OCI-LY1 (cell line): ENCODE results near the gene CALB2.
A peak's percentile ranks its signal among the peaks of the same experiment; 100 is the strongest.

ENCODE experiments used
- EZH2 ChIP-seq: fragments of 200-600 bp; sonication (generic), shearing (Covaris generic); IDR thresholded peaks from 2 replicates; pipeline ENCODE4 v1.8.0; 2017; ENCODE audit warnings: borderline replicate concordance, mixed run types, mild to moderate bottlenecking, antibody characterized with exemption, low read length, moderate library complexity, mixed read lengths
- TF ChIP-seq, protein P1 (sequence below): fragments of 200-600 bp; sonication (generic), shearing (Covaris generic); IDR thresholded peaks from 2 replicates; pipeline ENCODE4 v1.5.1; 2017; ENCODE audit warnings: mild to moderate bottlenecking, antibody characterized with exemption, low read length, moderate library complexity, mixed read lengths

DNA sequence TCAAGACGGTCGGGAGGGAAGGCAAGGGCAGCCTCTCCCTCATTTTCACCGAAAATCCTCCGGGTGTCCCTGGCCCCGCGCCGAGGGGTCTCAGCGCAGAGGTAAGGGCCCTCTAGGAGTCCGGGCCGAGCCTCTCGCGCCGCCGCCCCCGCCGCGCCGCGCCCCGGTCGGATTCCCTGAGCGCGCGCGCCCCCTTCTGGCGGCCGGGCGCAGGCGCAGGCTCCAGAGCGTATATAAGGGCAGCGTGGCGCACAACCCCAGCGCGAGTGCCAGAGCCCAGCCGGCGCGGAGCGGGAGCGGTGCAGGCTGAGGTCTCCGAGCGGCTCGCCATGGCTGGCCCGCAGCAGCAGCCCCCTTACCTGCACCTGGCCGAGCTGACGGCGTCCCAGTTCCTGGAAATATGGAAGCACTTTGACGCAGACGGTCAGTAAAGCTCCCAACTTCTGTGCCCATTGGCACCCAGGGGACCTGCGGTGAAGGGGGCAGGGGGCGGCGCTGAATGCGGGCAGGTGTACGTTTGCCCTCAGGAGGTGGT, at the start of gene CALB2:
- TF ChIP-seq, protein P1, sequence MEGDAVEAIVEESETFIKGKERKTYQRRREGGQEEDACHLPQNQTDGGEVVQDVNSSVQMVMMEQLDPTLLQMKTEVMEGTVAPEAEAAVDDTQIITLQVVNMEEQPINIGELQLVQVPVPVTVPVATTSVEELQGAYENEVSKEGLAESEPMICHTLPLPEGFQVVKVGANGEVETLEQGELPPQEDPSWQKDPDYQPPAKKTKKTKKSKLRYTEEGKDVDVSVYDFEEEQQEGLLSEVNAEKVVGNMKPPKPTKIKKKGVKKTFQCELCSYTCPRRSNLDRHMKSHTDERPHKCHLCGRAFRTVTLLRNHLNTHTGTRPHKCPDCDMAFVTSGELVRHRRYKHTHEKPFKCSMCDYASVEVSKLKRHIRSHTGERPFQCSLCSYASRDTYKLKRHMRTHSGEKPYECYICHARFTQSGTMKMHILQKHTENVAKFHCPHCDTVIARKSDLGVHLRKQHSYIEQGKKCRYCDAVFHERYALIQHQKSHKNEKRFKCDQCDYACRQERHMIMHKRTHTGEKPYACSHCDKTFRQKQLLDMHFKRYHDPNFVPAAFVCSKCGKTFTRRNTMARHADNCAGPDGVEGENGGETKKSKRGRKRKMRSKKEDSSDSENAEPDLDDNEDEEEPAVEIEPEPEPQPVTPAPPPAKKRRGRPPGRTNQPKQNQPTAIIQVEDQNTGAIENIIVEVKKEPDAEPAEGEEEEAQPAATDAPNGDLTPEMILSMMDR: peak; percentile 88
- TF ChIP-seq EZH2: no peak
